Bronchial epithelial cell (primary cell): ENCODE data around the gene ADGRV1. TPM values are rescaled to one million over a fixed set of nuclear protein-coding genes. Genes with fewer than 3 reads are reported as not detected.

Experiments
- DNase-seq: peaks from one replicate; pipeline ENCODE4 v3.0.0-alpha.2; 2010; ENCODE audit warnings: low read depth
- FAIRE-seq: peaks from 2 replicates; lab custom pipeline; 2011; peaks lifted over from hg19 to GRCh38; lab: Jason Lieb, UNC
- H3K27me3 ChIP-seq: 2 replicates; pipeline ENCODE4 v1.5.1; 2011; ENCODE audit warnings: low read length; ENCODE audit not compliant: control insufficient read depth, insufficient read depth
- H3K36me3 ChIP-seq: 2 replicates; pipeline ENCODE4 v1.5.1; 2011; ENCODE audit warnings: low read length; ENCODE audit not compliant: control insufficient read depth, insufficient read depth
- H3K4me3 ChIP-seq: 2 replicates; pipeline ENCODE4 v1.5.1; 2011; ENCODE audit warnings: mild to moderate bottlenecking, low read depth, low read length, control low read depth
- total RNA-seq: library from RNA; depleted of rRNA; stranded (reverse); fragments of >200 nt; gene quantifications from 2 replicates; pipeline ENCODE4 v1.2.1, GENCODE V29; 2014
- TF ChIP-seq, protein P1 (sequence below): IDR thresholded peaks from 2 replicates; pipeline ENCODE4 v1.5.1; 2011; ENCODE audit warnings: mild to moderate bottlenecking, moderate library complexity, low read length, control low read depth, inconsistent platforms; ENCODE audit not compliant: insufficient read depth, severe bottlenecking

ADGRV1 gene
- total RNA-seq, 1 donor from 2014 or later, result 1.6 TPM

GRCh38 chr5:91176288-91177016, 617.9 kb downstream of the ADGRV1 start:
- Histone ChIP-seq H3K4me3 (no peak overlapping the region), H3K27me3 (no peaks in the 10 kb centered on the region), H3K36me3 (no peaks in the 10 kb centered on the region)
- TF ChIP-seq, protein P1, sequence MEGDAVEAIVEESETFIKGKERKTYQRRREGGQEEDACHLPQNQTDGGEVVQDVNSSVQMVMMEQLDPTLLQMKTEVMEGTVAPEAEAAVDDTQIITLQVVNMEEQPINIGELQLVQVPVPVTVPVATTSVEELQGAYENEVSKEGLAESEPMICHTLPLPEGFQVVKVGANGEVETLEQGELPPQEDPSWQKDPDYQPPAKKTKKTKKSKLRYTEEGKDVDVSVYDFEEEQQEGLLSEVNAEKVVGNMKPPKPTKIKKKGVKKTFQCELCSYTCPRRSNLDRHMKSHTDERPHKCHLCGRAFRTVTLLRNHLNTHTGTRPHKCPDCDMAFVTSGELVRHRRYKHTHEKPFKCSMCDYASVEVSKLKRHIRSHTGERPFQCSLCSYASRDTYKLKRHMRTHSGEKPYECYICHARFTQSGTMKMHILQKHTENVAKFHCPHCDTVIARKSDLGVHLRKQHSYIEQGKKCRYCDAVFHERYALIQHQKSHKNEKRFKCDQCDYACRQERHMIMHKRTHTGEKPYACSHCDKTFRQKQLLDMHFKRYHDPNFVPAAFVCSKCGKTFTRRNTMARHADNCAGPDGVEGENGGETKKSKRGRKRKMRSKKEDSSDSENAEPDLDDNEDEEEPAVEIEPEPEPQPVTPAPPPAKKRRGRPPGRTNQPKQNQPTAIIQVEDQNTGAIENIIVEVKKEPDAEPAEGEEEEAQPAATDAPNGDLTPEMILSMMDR, result no peak
- DNase-seq (no peak), FAIRE-seq (no peak)

DNA sequence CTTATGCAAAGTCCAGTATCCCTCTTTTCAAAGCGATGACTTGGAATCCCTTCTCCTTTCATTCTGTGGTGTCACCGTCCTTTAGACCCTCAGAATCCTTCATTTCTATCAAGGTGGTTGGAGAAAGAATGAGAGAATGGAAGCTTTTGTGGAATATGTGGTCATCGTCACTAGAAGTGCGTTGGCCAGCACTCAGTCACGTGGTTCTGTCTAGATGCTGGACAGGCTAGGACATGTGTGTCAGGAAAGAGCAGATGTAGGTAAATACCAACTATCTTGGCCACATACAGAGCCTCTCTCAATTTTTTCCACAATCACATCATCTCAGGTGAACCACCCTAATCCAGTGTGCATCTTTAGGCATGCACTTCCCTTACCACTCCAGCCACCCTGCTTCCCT, 618.5 kb downstream of the ADGRV1 start:
- DNase-seq (peak; percentile 37), FAIRE-seq (peak; percentile 62)
- Histone ChIP-seq H3K4me3 (no peak overlapping the region), H3K27me3 (no peaks in the 10 kb centered on the region), H3K36me3 (no peaks in the 10 kb centered on the region)
- TF ChIP-seq, protein P1, result no peak

- Histone ChIP-seq H3K27me3 (no peaks in the 10 kb centered on the region), H3K4me3 (no peak overlapping the region), H3K36me3 (no peaks in the 10 kb centered on the region)
- TF ChIP-seq, protein P1, result no peak
- DNase-seq (no peak), FAIRE-seq (no peak)
Measured at GRCh38 chr5:91177639-91178038, 619.0 kb downstream of the ADGRV1 start.

DNA sequence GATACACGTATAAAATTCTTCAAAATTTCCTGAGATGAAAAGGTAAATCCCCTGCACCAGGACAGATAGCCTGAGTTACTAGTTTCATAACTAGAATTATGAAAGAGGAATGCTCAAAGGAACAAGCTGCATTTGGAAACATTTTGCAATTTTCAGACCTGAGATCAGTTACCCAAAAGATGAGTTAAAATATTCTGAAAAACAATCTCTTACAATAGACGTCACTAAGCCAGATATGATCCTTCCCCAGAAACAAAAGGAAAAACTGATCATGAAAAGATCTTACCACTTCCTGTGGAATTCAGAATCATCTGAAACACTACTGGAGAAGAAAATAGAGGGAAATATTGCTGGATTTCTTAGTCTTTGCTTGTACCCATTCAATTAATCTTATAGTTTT, 619.9 kb downstream of the ADGRV1 start:
- no peak for FAIRE-seq

GRCh38 chr5:91179018-91179417, 620.4 kb downstream of the ADGRV1 start:
- TF ChIP-seq, protein P1, result no peak
- Histone ChIP-seq H3K4me3 (no peak overlapping the region), H3K27me3 (no peaks in the 10 kb centered on the region), H3K36me3 (no peaks in the 10 kb centered on the region)
- FAIRE-seq (no peak), DNase-seq (no peak)

More for the DNA sequence above, 619.9 kb downstream of the ADGRV1 start:
- H3K27me3 ChIP-seq, result no peaks in the 10 kb centered on the region
- no peak overlapping the region for H3K4me3 ChIP-seq
- TF ChIP-seq, protein P1, result no peak
- no peak for DNase-seq
- no peaks in the 10 kb centered on the region for H3K36me3 ChIP-seq

DNA sequence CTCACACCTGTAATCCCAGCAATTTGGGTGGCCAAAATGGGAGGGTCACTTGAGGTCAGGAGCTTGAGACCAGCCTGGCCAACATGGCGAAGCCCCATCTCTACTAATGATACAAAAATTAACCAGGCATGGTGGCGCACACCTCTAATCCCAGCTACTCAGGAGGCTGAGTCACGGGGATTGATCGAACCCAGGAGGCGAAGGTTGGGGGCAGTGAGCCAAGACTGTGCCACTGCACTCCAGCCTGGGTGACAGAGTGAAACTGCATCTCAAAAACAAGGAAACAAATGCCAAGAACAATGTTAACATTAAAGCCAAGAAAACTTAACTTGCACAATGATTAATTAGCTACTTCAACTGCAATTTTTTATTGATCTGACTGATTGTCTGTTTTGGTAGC, 621.9 kb downstream of the ADGRV1 start:
- TF ChIP-seq, protein P1, result no peak
- DNase-seq, result no peak
- no peak for FAIRE-seq

More for the DNA sequence above, 621.9 kb downstream of the ADGRV1 start:
- H3K36me3 ChIP-seq, result no peaks in the 10 kb centered on the region
- H3K4me3 ChIP-seq, result no peak overlapping the region
- no peaks in the 10 kb centered on the region for H3K27me3 ChIP-seq
